ENCODE measurements around the gene ACAP3. TPM values are rescaled to one million over a fixed set of nuclear protein-coding genes. Genes with fewer than 3 reads are reported as not detected.

Gene ACAP3
- polyA plus RNA-seq, 3 donors = 33.2 to 35.6 (median 33.5) TPM

DNA sequence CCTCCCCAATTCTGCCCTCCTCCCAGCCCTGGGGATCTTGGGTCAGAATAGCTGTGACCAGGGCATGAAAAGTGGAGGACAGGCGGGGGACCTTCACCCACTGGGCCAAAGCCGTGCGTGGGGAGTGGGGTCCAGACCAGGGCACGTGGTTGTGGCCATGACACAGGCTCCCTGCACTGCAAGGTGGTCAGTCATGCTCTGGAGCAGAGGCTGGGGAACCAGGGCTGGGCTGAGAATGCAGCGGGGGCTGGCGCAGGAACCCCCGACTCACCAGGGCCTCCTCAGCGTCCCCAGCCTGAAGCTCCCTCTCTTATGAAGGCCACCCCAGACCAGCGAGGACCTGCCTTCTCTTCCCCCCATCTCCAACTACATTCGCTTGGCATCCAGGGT is 38.8 kb upstream of the ACAP3 start:
- no peak for DNase-seq

GRCh38 chr1:1345860-1346500 is 38.2 kb upstream of the ACAP3 start:
- no peak for DNase-seq

GRCh38 chr1:1345384-1345783 is 37.7 kb upstream of the ACAP3 start:
- no peak for DNase-seq

GRCh38 chr1:1344655-1345361 is 37.1 kb upstream of the ACAP3 start:
- no peak for DNase-seq

DNA sequence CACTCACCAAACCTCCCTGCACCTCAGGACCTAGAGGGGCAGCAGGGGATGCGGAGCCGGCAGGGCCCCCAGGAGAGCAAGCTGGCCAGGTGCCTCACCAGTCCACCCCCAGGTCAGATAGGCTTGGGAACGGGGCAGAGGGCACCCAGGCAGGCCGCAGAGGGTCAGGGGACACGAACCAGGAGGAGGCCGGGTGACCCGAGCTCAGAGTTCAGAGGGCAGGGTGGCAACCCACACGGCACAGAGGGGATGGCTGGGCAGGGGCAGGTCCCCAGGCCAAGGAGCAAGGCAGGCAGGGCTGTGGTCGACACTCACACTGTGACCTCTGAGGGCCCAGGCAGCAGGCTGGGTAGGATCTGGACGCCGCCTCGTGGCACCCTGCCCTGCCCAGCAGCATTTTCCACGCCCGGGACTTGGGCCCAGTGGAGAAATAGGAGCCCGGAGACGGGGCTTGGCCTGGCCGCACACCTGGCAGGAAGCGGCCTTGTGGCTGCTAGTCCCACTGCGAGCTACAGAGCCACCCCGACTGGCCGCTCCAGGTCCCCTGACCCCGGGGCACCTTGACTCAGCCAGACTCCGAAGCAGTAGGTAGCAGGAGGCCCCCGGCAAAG is 36.2 kb upstream of the ACAP3 start:
- no peak for DNase-seq

- no peak for DNase-seq
Observed at GRCh38 chr1:1342584-1343115, 34.9 kb upstream of the ACAP3 start.

- DNase-seq = no peak
Observed at GRCh38 chr1:1342061-1342562, 34.4 kb upstream of the ACAP3 start.

DNA sequence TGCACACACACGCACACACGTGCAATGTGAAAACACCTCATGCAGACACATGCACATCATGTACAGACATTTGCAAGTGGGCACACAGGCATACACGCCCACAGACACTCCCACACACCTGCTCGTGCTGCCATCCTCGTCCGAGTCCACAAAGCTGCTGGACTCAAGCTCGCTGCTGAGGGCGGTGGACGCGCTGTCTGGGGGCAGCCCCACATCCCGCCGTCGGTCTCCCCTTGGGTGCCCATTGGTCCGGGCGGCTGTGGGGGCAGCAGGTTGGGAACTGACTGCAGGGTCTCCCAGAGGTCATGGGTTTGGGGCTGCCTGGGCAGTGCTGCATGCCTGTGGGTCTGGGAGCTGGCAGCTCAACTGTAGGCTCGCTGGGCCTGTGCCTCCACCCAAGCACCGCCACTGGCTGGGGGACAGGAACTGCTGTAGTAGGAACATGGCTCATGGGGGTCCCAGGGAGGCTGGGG is 33.9 kb upstream of the ACAP3 start:
- DNase-seq = no peak

DNA sequence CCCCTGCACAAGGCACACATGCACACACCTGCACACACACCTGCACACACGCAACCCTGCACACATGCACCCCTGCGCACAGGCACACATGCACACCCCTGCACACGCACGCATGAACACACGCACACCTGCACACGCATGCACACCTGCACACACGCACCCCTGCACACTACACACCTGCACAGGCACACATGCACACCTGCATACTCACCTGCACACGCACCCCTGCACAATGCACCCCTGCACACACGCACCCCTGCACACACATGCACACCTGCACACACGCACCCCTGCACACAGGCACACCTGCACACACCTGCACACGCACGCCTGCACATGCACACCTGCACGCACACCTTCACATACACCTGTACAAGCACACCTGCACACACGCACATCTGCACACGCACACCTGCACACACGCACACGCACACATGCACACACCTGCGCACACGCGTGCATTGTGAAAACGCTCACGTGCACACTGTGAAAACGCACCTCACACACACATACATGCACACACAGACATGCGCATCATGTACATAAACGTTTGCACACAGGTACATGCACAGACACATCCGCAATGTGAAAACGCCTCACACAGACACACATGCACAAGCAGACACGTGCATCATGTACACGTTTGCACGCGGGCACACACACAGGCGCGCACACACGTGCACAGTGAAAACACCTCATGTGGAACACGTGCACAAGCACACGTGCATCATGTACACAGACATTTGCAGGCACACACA is 33.2 kb upstream of the ACAP3 start:
- DNase-seq = no peak

- DNase-seq = no peak
Observed at GRCh38 chr1:1340185-1340584, 32.5 kb upstream of the ACAP3 start.

DNA sequence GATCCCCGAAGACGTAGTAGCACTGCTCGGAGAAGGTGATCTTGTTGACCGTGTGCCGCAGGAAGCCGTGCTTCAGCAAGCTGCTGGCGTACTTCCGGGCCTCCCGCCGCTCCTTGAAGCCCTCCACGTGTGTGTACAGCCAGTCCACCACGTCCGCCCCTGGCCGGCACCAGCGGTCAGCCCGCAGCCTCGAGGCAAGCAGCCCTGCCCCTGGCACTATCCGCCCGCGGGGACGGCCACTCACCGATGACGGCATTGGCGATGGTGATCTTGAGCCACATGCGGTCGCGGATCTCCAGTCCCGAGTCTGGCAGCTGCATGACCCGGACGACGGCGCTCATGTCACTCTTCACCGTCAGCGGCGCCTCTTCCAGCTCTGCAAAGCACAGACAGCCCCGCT is 30.5 kb upstream of the ACAP3 start:
- DNase-seq = no peak

GRCh38 chr1:1337793-1338147 is 30.0 kb upstream of the ACAP3 start:
- no peak for DNase-seq

DNA sequence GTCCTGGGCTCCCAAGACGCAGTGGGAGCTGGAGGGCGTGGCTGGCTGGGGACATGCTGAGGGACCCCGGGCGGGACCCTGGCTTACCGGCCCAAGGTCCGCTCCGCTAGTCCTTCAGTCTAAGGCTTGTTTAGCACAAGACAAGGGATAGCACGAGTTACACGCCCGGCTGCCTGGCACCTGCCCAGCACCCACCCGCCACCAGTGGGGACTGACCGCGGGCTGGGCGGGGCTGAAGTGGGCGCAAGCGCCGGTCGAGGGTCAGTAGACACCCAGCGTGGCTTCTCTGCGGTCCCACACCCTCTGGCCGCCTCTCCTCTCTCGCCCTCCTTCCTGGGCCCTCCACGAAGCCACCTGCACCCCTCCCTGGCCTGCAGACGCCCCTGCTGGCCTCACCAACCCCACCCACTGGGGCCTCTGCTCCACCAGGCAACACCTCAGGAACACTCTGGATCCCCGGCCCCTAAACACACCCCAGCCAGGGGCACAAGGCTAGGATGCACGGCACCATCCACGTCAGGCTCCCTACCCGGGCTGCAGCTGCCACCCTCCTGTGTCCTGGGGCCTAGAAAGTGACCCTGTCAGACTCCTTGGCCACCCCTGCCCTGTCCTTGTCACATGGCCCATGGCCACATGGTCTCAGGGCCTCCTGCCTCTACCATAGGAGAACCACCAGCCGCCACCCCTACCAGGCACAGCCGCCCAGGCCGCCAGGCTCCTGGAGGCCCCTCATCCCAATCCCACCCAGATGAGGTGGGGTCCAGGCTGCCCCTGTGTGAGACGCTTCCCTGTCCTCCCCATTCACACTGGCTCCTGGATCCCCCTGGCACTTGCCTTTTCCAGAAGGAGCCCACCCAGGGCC is 29.4 kb upstream of the ACAP3 start:
- DNase-seq = no peak

DNA sequence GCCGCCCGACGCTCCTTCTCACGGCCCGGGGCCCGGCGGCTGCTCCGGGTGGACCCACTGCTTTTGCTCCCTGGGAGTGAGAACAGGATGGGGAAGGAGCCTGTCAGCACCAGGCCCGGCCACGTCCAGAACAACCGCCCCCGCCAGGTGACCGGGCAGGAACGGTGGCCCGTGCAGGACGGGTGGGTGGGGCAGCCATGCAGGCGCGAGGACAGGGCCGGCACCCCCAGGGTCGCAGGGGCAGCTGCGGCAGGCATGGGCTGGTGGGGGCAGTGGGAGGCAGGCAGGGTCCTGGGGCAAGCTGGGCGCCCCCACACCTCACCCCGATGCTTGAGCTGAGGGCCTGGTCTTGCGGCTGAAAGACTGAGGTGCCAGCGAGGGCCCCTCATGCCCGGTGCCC is 28.7 kb upstream of the ACAP3 start:
- no peak for DNase-seq

DNA sequence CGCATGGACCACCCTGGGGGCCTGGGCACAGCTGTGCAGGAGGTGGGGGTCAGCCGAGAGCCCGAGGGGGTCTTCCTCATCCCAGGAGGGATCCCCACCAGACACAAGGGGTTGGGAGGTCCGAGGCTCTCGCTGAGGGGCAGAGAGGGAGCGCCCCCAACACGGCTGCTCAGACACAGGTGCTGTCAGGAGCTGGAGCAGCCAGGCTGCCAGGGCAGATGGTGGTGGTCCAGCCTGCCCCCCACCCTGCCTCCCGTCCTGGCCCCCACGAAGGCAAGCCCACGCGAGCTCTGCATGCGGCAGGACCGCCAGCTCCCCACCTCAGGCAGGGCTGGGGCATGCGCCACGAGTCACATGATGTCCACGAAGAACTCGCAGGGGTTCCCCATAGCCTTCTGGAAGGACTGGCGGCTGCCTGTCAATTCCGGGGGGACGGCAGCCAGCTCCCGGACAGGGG is 28.1 kb upstream of the ACAP3 start:
- no peak for DNase-seq

DNA sequence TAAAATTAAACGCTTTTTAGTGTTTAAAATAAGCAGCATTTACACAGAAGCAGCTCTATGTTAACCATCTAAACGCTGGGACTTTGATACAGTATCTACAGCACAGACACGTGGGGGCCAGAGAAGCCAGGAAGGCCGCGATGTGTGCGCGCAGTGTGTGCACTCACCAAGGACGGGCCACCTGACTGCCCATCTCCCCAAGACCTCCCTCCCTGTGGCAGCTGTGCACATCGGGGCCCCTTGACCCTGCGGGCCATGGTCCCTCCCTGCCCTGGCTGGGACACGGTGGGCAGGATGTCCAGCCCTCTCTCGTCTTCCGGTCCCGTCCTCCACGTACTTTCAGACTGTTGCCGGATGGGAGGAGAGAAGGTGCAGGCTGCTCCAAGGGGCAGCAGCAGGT is 27.6 kb upstream of the ACAP3 start:
- DNase-seq = no peak

- DNase-seq = no peak
Observed at GRCh38 chr1:1334835-1335234, 27.1 kb upstream of the ACAP3 start.

DNA sequence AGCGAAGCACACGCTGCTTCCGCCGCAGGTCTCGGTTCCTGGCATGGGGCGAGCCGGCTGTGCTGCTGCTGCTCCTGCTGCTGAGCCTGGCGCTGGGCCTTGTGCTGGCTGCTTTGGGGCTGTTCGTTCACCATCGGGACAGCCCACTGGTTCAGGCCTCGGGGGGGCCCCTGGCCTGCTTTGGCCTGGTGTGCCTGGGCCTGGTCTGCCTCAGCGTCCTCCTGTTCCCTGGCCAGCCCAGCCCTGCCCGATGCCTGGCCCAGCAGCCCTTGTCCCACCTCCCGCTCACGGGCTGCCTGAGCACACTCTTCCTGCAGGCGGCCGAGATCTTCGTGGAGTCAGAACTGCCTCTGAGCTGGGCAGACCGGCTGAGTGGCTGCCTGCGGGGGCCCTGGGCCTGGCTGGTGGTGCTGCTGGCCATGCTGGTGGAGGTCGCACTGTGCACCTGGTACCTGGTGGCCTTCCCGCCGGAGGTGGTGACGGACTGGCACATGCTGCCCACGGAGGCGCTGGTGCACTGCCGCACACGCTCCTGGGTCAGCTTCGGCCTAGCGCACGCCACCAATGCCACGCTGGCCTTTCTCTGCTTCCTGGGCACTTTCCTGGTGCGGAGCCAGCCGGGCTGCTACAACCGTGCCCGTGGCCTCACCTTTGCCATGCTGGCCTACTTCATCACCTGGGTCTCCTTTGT is 26.0 kb upstream of the ACAP3 start:
- DNase-seq = no peak

DNA sequence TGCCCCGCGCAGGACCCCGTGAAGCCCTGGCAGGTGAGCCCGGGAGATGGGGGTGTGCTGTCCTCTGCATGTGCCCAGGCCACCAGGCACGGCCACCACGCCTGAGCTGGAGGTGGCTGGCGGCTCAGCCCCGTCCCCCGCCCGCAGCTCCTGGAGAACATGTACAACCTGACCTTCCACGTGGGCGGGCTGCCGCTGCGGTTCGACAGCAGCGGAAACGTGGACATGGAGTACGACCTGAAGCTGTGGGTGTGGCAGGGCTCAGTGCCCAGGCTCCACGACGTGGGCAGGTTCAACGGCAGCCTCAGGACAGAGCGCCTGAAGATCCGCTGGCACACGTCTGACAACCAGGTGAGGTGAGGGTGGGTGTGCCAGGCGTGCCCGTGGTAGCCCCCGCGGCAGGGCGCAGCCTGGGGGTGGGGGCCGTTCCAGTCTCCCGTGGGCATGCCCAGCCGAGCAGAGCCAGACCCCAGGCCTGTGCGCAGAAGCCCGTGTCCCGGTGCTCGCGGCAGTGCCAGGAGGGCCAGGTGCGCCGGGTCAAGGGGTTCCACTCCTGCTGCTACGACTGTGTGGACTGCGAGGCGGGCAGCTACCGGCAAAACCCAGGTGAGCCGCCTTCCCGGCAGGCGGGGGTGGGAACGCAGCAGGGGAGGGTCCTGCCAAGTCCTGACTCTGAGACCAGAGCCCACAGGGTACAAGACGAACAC is 25.2 kb upstream of the ACAP3 start:
- DNase-seq = no peak
